PC-9 (cell line): Measurements from ENCODE around the gene CATSPERB. TPM values are rescaled to one million over a fixed set of nuclear protein-coding genes. Genes with fewer than 3 reads are reported as not detected.

ENCODE experiments used
- BruUV-seq: library from RNA; stranded (reverse); fragments of 400-500 nt; replicated peaks from 2 replicates; lab custom pipeline; 2021; lab: Mats Ljungman, UMichigan
- CTCF ChIA-PET: fragments of 300-600 bp; sonication (Branson Sonifier 250); formaldehyde crosslinking; loops from one replicate; lab custom pipeline; 2022; ENCODE audit warnings: antibody characterized with exemption; lab: Charles Lee
- POLR2A ChIA-PET: fragments of 300-600 bp; sonication (Branson Sonifier 250); formaldehyde crosslinking; loops from one replicate; lab custom pipeline; 2022; ENCODE audit warnings: antibody characterized with exemption; ENCODE audit not compliant: unreplicated experiment; lab: Charles Lee
- DNase-seq, 2 experiments: peaks; one replicate each; pipeline versions ENCODE4 v3.0.0 to v3.0.0-alpha.2; 2015 to 2022; ENCODE audit warnings: mixed read lengths in 1 of 2
- H2AFZ ChIP-seq: fragments of 200-600 bp; sonication (generic); 2 replicates; pipeline ENCODE4 v1.8.1; 2017; ENCODE audit warnings: antibody characterized with exemption
- H3F3A ChIP-seq: fragments of 200-600 bp; sonication (generic); 2 replicates; pipeline ENCODE4 v1.8.1; 2017; ENCODE audit warnings: antibody characterized with exemption, mild to moderate bottlenecking, low read depth; ENCODE audit not compliant: insufficient read depth
- H3K27ac ChIP-seq: fragments of 200-600 bp; sonication (generic); 2 replicates; pipeline ENCODE4 v1.6.1; 2016; ENCODE audit warnings: mixed run types
- H3K27me3 ChIP-seq: fragments of 200-600 bp; sonication (generic); 2 replicates; pipeline ENCODE4 v1.6.1; 2016; ENCODE audit warnings: low read depth, mixed run types; ENCODE audit not compliant: insufficient read depth
- H3K36me3 ChIP-seq: fragments of 200-600 bp; sonication (generic); 2 replicates; pipeline ENCODE4 v1.6.1; 2016; ENCODE audit warnings: low read depth, mixed run types
- H3K4me1 ChIP-seq: fragments of 200-600 bp; sonication (generic); replicated peaks from 2 replicates; pipeline ENCODE4 v1.6.1; 2016; ENCODE audit warnings: mixed run types; ENCODE audit not compliant: insufficient read depth
- H3K4me2 ChIP-seq: fragments of 200-600 bp; sonication (generic); 2 replicates; pipeline ENCODE4 v1.6.1; 2017; ENCODE audit warnings: mixed run types
- H3K4me3 ChIP-seq: fragments of 200-600 bp; sonication (generic); 2 replicates; pipeline ENCODE4 v1.6.1; 2016; ENCODE audit warnings: mixed run types
- H3K79me2 ChIP-seq: fragments of 200-600 bp; sonication (generic); 2 replicates; pipeline ENCODE4 v1.6.1; 2017; ENCODE audit warnings: low read depth, mixed run types
- H3K9me2 ChIP-seq: fragments of 200-600 bp; sonication (generic); 2 replicates; pipeline ENCODE4 v1.8.1; 2017; ENCODE audit warnings: mild to moderate bottlenecking; ENCODE audit not compliant: insufficient read depth
- H3K9me3 ChIP-seq: fragments of 200-600 bp; sonication (generic); 2 replicates; pipeline ENCODE4 v1.8.1; 2016; ENCODE audit warnings: low read depth; ENCODE audit not compliant: insufficient read depth
- H4K20me1 ChIP-seq: fragments of 200-600 bp; sonication (generic); 2 replicates; pipeline ENCODE4 v1.8.1; 2017; ENCODE audit not compliant: insufficient read depth
- CTCF ChIP-seq: fragments of 200-600 bp; sonication (generic); conservative IDR thresholded peaks from 2 replicates; pipeline ENCODE4 v1.6.1; 2017; ENCODE audit warnings: mixed run types, antibody characterized with exemption, mild to moderate bottlenecking, moderate library complexity
- EZH2 ChIP-seq: fragments of 200-600 bp; sonication (generic); IDR thresholded peaks from 2 replicates; pipeline ENCODE4 v1.8.0; 2017; ENCODE audit warnings: antibody characterized with exemption, low read depth
- intact Hi-C: fragments of 100-400 bp; cut with micrococcal nuclease; formaldehyde crosslinking; loops from one replicate; pipeline ENCODE4 v1.10.0; 2022; ENCODE audit not compliant: unreplicated experiment
- total RNA-seq: library from RNA; stranded (reverse); gene quantifications from 2 replicates; pipeline ENCODE4 v1.2.3, GENCODE V29; 2021

Gene CATSPERB
- total RNA-seq, 1 experiment from 2014 or later, result not detected

GRCh38 chr14:91573894-91574837 is 157.7 kb downstream of the CATSPERB start:
- BruUV-seq, result no TSS peak
- Histone ChIP-seq H3F3A (no peaks in the 10 kb centered on the region), H3K9me2 (no peaks in the 10 kb centered on the region), H3K4me3 (peak overlapping the region; percentile 62; the same call in 1 of the 2 replicates), H3K36me3 (no peaks in the 10 kb centered on the region), H3K79me2 (no peaks in the 10 kb centered on the region), H4K20me1 (no peaks in the 10 kb centered on the region), H3K27ac (no peak overlapping the region), H3K4me2 (peak overlapping the region; percentile 90), H3K27me3 (no peaks in the 10 kb centered on the region), H2AFZ (peak overlapping the region; percentile 91), H3K4me1 (no peaks in the 10 kb centered on the region), H3K9me3 (no peaks in the 10 kb centered on the region)
- ChIA-PET CTCF (no interaction called here), POLR2A (no interaction called here)
- intact Hi-C loops, result no loop called here
- DNase-seq, result peak; percentile 54 to 60
- TF ChIP-seq EZH2, result no peak
- no peak for TF ChIP-seq CTCF

GRCh38 chr14:91573528-91573893 is 158.4 kb downstream of the CATSPERB start:
- no TSS peak for BruUV-seq
- Histone ChIP-seq H3K4me2 (peak overlapping the region; percentile 90), H3K9me2 (no peaks in the 10 kb centered on the region), H2AFZ (no peak overlapping the region), H3K36me3 (no peaks in the 10 kb centered on the region), H3K4me1 (no peaks in the 10 kb centered on the region), H3F3A (no peaks in the 10 kb centered on the region), H3K9me3 (no peaks in the 10 kb centered on the region), H3K27ac (no peak overlapping the region), H3K4me3 (peak overlapping the region; percentile 62; the same call in 1 of the 2 replicates), H3K27me3 (no peaks in the 10 kb centered on the region), H3K79me2 (no peaks in the 10 kb centered on the region), H4K20me1 (no peaks in the 10 kb centered on the region)
- intact Hi-C loops, result no loop called here
- ChIA-PET CTCF (no interaction called here), POLR2A (no interaction called here)
- TF ChIP-seq EZH2 (no peak), CTCF (no peak)
- DNase-seq, result no peak

- H3K4me3 ChIP-seq, result no peak overlapping the region
- H3K9me3 ChIP-seq, result no peaks in the 10 kb centered on the region
- H3K79me2 ChIP-seq, result no peaks in the 10 kb centered on the region
- H4K20me1 ChIP-seq, result no peaks in the 10 kb centered on the region
- H3K4me1 ChIP-seq, result no peaks in the 10 kb centered on the region
- intact Hi-C loops, result no loop called here
- POLR2A ChIA-PET, result no interaction called here
- no TSS peak for BruUV-seq
- no peaks in the 10 kb centered on the region for H3K27me3 ChIP-seq
- H3K36me3 ChIP-seq, result no peaks in the 10 kb centered on the region
- CTCF ChIA-PET, result no interaction called here
- DNase-seq, result no peak
- no peaks in the 10 kb centered on the region for H3K9me2 ChIP-seq
- no peak for TF ChIP-seq EZH2
- TF ChIP-seq CTCF, result no peak
- H2AFZ ChIP-seq, result no peak overlapping the region
- no peak overlapping the region for H3K27ac ChIP-seq
- no peak overlapping the region for H3K4me2 ChIP-seq
- H3F3A ChIP-seq, result no peaks in the 10 kb centered on the region
These were observed 161.9 kb downstream of the CATSPERB start for GRCh38 chr14:91570021-91570420.
